ENCODE results near the gene COL28A1.

DNA sequence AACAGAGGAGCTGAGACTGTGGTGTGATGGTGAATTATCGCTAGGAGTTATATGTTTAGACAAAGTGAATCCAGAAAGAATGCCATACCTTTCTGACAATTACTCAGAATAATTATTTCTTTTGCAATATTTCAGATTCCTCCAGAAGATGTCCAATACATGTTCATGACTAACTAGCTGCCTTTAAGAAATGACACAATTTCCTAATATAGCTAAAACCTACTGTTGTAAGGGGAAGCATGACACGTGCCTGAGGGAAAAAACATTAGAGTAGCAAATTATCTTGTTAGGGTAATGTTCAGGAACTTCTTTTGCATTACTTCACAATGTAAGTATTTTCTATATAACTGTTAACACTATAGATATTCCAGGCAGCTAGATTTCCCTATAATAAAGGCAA lies 150.3 kb downstream of the COL28A1 start:
- TF ChIP-seq POLR2AphosphoS5 (IDR thresholded peaks at IDR 0.05; ENCODE audit: borderline replicate concordance, low read depth, low read length) (no peak), EZH2 (IDR thresholded peaks at IDR 0.05) (no peak), FOXP2 (optimal IDR thresholded peaks at IDR 0.05; ENCODE audit: control extremely low read depth, extremely low read length, insufficient read depth) (no peak)

Data from SK-N-MC (cell line).